C4-2B (cell line): ENCODE data around the gene GPR89B.

ENCODE experiments used
- H3K27ac ChIP-seq: fragments of 450-650 bp; 2 replicates; pipeline ENCODE4 v1.5.1; 2017
- CTCF ChIP-seq: fragments of 450-650 bp; conservative IDR thresholded peaks from 2 replicates; pipeline ENCODE4 v1.5.1; 2017; ENCODE audit warnings: mild to moderate bottlenecking
- ZFX ChIP-seq: fragments of 450-650 bp; IDR thresholded peaks from 2 replicates; pipeline ENCODE4 v1.6.1; 2017

GPR89B gene

DNA sequence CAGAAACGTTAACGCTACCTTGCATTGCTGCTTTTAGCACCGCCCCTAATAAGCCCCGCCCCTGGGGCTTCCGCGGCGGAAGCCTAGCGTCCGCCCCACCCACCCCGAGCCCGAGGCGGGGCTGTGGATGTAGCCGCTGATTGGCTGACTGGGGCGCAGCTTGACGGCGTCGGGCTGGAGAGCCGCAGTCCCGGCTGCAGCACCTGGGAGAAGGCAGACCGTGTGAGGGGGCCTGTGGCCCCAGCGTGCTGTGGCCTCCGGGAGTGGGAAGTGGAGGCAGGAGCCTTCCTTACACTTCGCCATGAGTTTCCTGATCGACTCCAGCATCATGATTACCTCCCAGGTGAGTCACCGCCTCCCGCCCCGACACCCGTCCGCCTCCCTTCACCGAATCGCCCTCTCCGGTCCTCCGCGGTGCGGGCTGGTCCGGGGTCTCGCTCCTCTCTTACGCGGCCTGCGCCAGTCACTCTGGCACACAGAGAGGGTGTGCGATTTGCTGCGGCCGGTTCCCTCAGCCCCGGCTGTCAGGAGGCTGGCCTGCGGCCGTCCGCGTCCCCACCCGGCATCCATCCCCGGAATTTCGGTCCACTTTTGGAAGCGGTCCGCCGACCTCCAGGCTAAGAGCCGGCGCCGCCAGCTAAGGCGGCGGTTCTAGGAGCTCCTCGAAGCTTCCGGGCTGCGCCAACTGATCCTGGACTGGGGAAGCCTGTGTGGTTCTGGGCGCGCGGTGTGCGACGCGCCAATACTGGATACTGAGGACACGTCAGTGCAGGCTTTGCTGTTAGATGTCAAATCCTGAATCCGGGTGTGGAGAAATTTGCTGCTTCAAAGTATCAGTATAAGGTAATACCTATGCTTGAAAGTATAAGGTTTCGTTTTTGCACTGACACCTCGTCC lies at the start of gene GPR89B:
TSS of gene GPR89B (plus strand) at position 185 of the 897 bp plus-strand sequence. CDS start at position 302, 117 bp downstream.
- peak within 1 kb of the TSS; percentile 83 for H3K27ac ChIP-seq

GRCh38 chr1:147879911-147880310 lies 48.3 kb upstream of the GPR89B start:
- H3K27ac ChIP-seq: no peak overlapping the region
- no peak for TF ChIP-seq ZFX
- no peak for TF ChIP-seq CTCF

DNA sequence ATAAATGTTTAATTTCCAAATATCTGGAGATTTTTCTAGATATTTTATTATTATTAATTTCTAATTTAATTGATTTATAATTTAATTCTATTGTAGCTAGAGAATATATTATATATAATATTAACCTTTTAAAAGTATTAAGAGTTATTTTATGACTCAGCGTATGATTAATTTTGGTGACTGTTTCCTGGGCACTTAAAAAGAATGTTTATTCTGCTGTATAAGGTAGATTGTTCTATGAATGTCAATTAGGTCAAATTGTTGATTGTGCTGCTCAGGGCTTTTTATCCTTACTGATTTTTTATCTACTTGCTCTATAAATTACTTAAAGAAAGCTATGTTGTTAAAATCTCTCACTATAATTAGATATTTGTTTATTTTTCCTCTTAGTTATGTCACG lies 45.7 kb upstream of the GPR89B start:
- H3K27ac ChIP-seq: no peak overlapping the region
- no peak for TF ChIP-seq CTCF
- no peak for TF ChIP-seq ZFX

- no peak overlapping the region for H3K27ac ChIP-seq
- TF ChIP-seq CTCF (peak; percentile 61), ZFX (no peak)
Observed at GRCh38 chr1:147890177-147890790, 37.9 kb upstream of the GPR89B start.

- TF ChIP-seq ZFX (no peak), CTCF (no peak)
- no peak overlapping the region for H3K27ac ChIP-seq
Observed at GRCh38 chr1:147891088-147891487, 37.1 kb upstream of the GPR89B start.

DNA sequence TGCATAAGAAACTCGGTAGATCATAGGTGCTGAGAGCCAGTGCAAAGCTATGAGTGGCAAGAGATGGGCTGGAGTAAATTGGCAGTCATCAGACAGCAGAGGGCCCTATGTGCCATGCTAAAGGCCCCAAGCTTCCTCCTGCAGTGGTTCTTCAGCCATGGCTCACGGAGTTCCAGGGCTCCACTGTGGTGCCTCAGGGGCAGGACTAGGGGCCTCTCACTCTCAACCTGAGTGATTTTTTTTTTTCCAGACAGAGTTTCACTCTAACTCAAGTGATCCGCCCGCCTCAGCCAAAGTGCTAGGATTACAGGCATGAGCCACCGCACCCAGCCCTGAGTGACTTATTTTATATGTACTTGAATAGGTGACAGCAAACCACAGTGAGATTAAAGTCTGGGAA lies 36.0 kb upstream of the GPR89B start:
- H3K27ac ChIP-seq: no peak overlapping the region
- no peak for TF ChIP-seq ZFX
- no peak for TF ChIP-seq CTCF

- H3K27ac ChIP-seq: no peak overlapping the region
Observed at GRCh38 chr1:147892731-147893214, 35.4 kb upstream of the GPR89B start.

More at GRCh38 chr1:147892731-147893214, 35.4 kb upstream of the GPR89B start:
- TF ChIP-seq ZFX (no peak), CTCF (peak; percentile 98)
